GM23338 (cell line): ENCODE results near the gene FAM193B. TPM values are rescaled to one million over a fixed set of nuclear protein-coding genes. Genes with fewer than 3 reads are reported as not detected.
A peak's percentile ranks its signal among the peaks of the same experiment; 100 is the strongest.

Experiments
- ATAC-seq: fragments of 200-7000 bp; cut with Tn5 transposase; 3 replicates; pipeline ENCODE4 v1.9.1; 2020
- DNase-seq: peaks from one replicate; pipeline ENCODE4 v3.0.0-alpha.2; 2015; ENCODE audit warnings: low spot score
- H2AFZ ChIP-seq: fragments of 200-600 bp; sonication (generic); 2 replicates; pipeline ENCODE4 v1.8.0; 2016; ENCODE audit warnings: antibody characterized with exemption, mild to moderate bottlenecking, moderate library complexity
- H3F3A ChIP-seq: fragments of 200-600 bp; sonication (generic); replicated peaks from 2 replicates; pipeline ENCODE4 v1.8.0; 2017; ENCODE audit warnings: antibody characterized with exemption, mixed run types, low read depth
- H3K27ac ChIP-seq: fragments of 200-600 bp; sonication (generic); 2 replicates; pipeline ENCODE4 v1.6.1; 2016; ENCODE audit warnings: low read depth
- H3K27me3 ChIP-seq: fragments of 200-600 bp; sonication (generic); 2 replicates; pipeline ENCODE4 v1.8.0; 2016; ENCODE audit warnings: mild to moderate bottlenecking, mixed run types, moderate library complexity; ENCODE audit not compliant: insufficient read depth
- H3K36me3 ChIP-seq: fragments of 200-600 bp; sonication (generic); 2 replicates; pipeline ENCODE4 v1.8.0; 2016; ENCODE audit warnings: mild to moderate bottlenecking; ENCODE audit not compliant: insufficient read depth
- H3K4me1 ChIP-seq: fragments of 200-600 bp; sonication (generic); 2 replicates; pipeline ENCODE4 v1.8.0; 2016; ENCODE audit warnings: mild to moderate bottlenecking, moderate library complexity; ENCODE audit not compliant: insufficient read depth
- H3K4me2 ChIP-seq: fragments of 200-600 bp; sonication (generic); 2 replicates; pipeline ENCODE4 v1.7.1; 2017; ENCODE audit warnings: mixed run types
- H3K4me3 ChIP-seq: fragments of 200-600 bp; sonication (generic); 2 replicates; pipeline ENCODE4 v1.6.1; 2016; ENCODE audit warnings: mixed run types
- H3K79me2 ChIP-seq: fragments of 200-600 bp; sonication (generic); replicated peaks from 2 replicates; pipeline ENCODE4 v1.8.0; 2017; ENCODE audit warnings: mild to moderate bottlenecking; ENCODE audit not compliant: insufficient read depth
- H3K9me2 ChIP-seq: fragments of 200-600 bp; sonication (generic); 2 replicates; pipeline ENCODE4 v1.8.0; 2017; ENCODE audit not compliant: insufficient read depth
- H4K20me1 ChIP-seq: fragments of 200-600 bp; sonication (generic); replicated peaks from 2 replicates; pipeline ENCODE4 v1.8.0; 2017; ENCODE audit warnings: mild to moderate bottlenecking; ENCODE audit not compliant: insufficient read depth
- H3K27ac Mint-ChIP-seq: 2 replicates; pipeline ENCODE4 v1.8.0; 2020; ENCODE audit warnings: inconsistent platforms, mild to moderate bottlenecking, moderate library complexity, mixed read lengths
- H3K27me3 Mint-ChIP-seq: 3 replicates; pipeline ENCODE4 v1.8.0; 2022; ENCODE audit warnings: low read depth, mild to moderate bottlenecking, moderate library complexity, mixed read lengths, inconsistent platforms; ENCODE audit not compliant: insufficient read depth, poor library complexity
- H3K36me3 Mint-ChIP-seq: 3 replicates; pipeline ENCODE4 v1.8.0; 2021; ENCODE audit warnings: low read depth, mild to moderate bottlenecking, inconsistent platforms, moderate library complexity, mixed read lengths
- H3K4me1 Mint-ChIP-seq: 3 replicates; pipeline ENCODE4 v1.8.0; 2020; ENCODE audit warnings: mild to moderate bottlenecking, inconsistent platforms, mixed read lengths
- H3K4me3 Mint-ChIP-seq: 3 replicates; pipeline ENCODE4 v1.8.0; 2021; ENCODE audit warnings: moderate library complexity, mild to moderate bottlenecking, inconsistent platforms, mixed read lengths
- H3K9me3 Mint-ChIP-seq: 3 replicates; pipeline ENCODE4 v1.8.0; 2020; ENCODE audit warnings: moderate library complexity, mild to moderate bottlenecking, inconsistent platforms, mixed read lengths
- CREB1 ChIP-seq: fragments of 250-450 bp; sonication (Bioruptor Pico); IDR thresholded peaks from 2 replicates; pipeline ENCODE4 v1.5.0; 2020; ENCODE audit warnings: low read depth, mild to moderate bottlenecking, moderate library complexity
- ETS1 ChIP-seq: IDR thresholded peaks from 2 replicates; pipeline ENCODE4 v1.6.1; 2016; ENCODE audit warnings: antibody characterized with exemption
- JUNB ChIP-seq: IDR thresholded peaks from one replicate; pipeline ENCODE4 v1.6.1; 2016; ENCODE audit warnings: antibody characterized with exemption; ENCODE audit not compliant: unreplicated experiment
- NANOG ChIP-seq: IDR thresholded peaks from 2 replicates; pipeline ENCODE4 v1.6.1; 2016; ENCODE audit warnings: antibody characterized with exemption, borderline replicate concordance
- POLR2AphosphoS5 ChIP-seq: IDR thresholded peaks from 2 replicates; pipeline ENCODE4 v1.6.1; 2016; ENCODE audit warnings: antibody characterized with exemption, low read depth
- REST ChIP-seq: IDR thresholded peaks from one replicate; pipeline ENCODE4 v1.6.1; 2018; ENCODE audit warnings: antibody characterized with exemption; ENCODE audit not compliant: unreplicated experiment
- STAT1 ChIP-seq: IDR thresholded peaks from one replicate; pipeline ENCODE4 v1.6.1; 2016; ENCODE audit warnings: antibody characterized with exemption; ENCODE audit not compliant: unreplicated experiment
- ZNF114 ChIP-seq: fragments of 250-450 bp; sonication (Bioruptor Pico); IDR thresholded peaks from 2 replicates; pipeline ENCODE4 v1.5.0; 2020; ENCODE audit warnings: mild to moderate bottlenecking, moderate library complexity
- polyA plus RNA-seq: library from polyadenylated mRNA; unstranded; fragments of >200 nt; fragmentation: Nextera tagmentation; extraction: Ambion mirVana; gene quantifications from 2 replicates; pipeline ENCODE4 v1.2.1, GENCODE V29; 2016
- total RNA-seq: library from RNA; depleted of rRNA; stranded (reverse); fragments of >200 nt; shearing (Covaris generic); gene quantifications from 2 replicates; pipeline ENCODE4 v1.2.3, GENCODE V29; 2014
- TF ChIP-seq, protein P1 (sequence below), 2 experiments: fragments of 200-600 bp in 1 of 2; sonication (generic) in 1 of 2; conservative IDR thresholded peaks; 2 replicates each; pipeline versions ENCODE4 v1.5.1 to v1.6.1; 2016 to 2017; ENCODE audit warnings: antibody characterized with exemption in 2 of 2, low read depth in 2 of 2, mild to moderate bottlenecking in 2 of 2, moderate library complexity in 1 of 2

The FAM193B gene
- total and polyA plus RNA-seq, 2 experiments from 2014 or later: 44.4 to 58.6 TPM

- TF ChIP-seq POLR2AphosphoS5: 0 out of 2 replicates have a peak, but pooled peaks have one; percentile 16
- TF ChIP-seq STAT1: no peak
- TF ChIP-seq REST: no peak
- TF ChIP-seq ZNF114 (CRISPR knock-in tag): no peak
- no peak for TF ChIP-seq JUNB
- TF ChIP-seq CREB1: no peak
- no peak for TF ChIP-seq NANOG
- TF ChIP-seq ETS1: no peak
- TF ChIP-seq, protein P1, sequence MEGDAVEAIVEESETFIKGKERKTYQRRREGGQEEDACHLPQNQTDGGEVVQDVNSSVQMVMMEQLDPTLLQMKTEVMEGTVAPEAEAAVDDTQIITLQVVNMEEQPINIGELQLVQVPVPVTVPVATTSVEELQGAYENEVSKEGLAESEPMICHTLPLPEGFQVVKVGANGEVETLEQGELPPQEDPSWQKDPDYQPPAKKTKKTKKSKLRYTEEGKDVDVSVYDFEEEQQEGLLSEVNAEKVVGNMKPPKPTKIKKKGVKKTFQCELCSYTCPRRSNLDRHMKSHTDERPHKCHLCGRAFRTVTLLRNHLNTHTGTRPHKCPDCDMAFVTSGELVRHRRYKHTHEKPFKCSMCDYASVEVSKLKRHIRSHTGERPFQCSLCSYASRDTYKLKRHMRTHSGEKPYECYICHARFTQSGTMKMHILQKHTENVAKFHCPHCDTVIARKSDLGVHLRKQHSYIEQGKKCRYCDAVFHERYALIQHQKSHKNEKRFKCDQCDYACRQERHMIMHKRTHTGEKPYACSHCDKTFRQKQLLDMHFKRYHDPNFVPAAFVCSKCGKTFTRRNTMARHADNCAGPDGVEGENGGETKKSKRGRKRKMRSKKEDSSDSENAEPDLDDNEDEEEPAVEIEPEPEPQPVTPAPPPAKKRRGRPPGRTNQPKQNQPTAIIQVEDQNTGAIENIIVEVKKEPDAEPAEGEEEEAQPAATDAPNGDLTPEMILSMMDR (conservative IDR thresholded peaks at IDR 0.05; ENCODE audit: low read depth in 2 of 2): peak in 1 of 2 experiments; percentile 24; a peak in 2 of 4 replicates
Observed at GRCh38 chr5:177484902-177485549, 69.3 kb downstream of the FAM193B start (continued).

GRCh38 chr5:177483994-177484901 is 70.1 kb downstream of the FAM193B start:
- Mint-ChIP-seq H3K36me3 (peaks cover 69% of the 10 kb centered on the region), H3K27ac (peak overlapping the region; percentile 29; the same call in 1 of the 2 replicates), H3K27me3 (peaks cover 23% of the 10 kb centered on the region), H3K4me3 (no peak overlapping the region), H3K9me3 (no peaks in the 10 kb centered on the region), H3K4me1 (peaks cover 2% of the 10 kb centered on the region; the same call in 2 of the 3 replicates)
- Histone ChIP-seq H2AFZ (no peak overlapping the region), H3K36me3 (peaks cover 14% of the 10 kb centered on the region; the same call in 1 of the 2 replicates), H3K4me3 (no peak overlapping the region), H3K27ac (no peak overlapping the region), H3K9me2 (no peaks in the 10 kb centered on the region), H3K4me2 (no peak overlapping the region), H4K20me1 (no peaks in the 10 kb centered on the region; the same call in 1 of the 2 replicates), H3K79me2 (no peaks in the 10 kb centered on the region), H3K4me1 (no peaks in the 10 kb centered on the region), H3F3A (0 out of 2 replicates have a peak, but pooled peaks cover 8% of the 10 kb centered on the region), H3K27me3 (no peaks in the 10 kb centered on the region)
- DNase-seq (no peak), ATAC-seq (no peak)
- TF ChIP-seq, protein P1 (conservative IDR thresholded peaks at IDR 0.05; ENCODE audit: low read depth in 2 of 2): no peak
- TF ChIP-seq ZNF114 (CRISPR knock-in tag): no peak
